ENCODE measurements around the gene ZNF423.

ZNF423 gene

DNA sequence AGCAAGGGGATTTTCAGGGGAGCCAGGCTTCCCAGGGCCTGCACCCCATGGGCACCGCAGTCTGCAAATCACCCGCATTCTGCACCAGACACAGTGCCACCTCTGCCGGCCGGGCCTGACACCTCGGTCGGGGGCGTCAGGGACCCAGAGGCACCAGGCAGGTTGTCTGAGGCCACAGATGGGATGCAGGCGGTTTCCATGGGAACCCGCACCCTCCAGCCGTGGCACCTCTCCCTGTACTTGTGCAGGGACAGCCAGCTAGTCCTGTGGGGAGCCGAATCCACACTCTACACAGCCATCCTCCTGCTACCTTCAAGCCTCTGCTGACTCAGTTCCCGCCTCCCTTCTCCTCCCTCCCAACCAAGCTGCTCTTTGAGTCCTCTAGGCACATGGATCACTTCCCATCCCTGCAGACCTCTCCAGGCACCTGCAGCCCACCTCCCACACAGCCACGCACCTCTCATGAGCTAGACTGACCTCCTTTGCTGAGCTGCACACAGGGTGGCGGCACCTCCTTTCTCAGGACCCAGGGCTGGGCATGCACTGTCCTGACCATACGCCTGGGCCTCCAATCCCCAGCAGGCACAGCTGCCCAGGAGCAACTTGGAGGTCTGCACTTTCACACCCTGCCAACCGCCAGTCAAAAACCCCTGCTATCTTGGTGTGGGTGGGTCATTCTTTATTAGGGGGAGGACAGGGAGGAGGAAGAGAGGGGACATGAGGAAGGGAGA, 362.9 kb downstream of the ZNF423 start:
- no peak for DNase-seq (ENCODE audit: low read depth)

DNA sequence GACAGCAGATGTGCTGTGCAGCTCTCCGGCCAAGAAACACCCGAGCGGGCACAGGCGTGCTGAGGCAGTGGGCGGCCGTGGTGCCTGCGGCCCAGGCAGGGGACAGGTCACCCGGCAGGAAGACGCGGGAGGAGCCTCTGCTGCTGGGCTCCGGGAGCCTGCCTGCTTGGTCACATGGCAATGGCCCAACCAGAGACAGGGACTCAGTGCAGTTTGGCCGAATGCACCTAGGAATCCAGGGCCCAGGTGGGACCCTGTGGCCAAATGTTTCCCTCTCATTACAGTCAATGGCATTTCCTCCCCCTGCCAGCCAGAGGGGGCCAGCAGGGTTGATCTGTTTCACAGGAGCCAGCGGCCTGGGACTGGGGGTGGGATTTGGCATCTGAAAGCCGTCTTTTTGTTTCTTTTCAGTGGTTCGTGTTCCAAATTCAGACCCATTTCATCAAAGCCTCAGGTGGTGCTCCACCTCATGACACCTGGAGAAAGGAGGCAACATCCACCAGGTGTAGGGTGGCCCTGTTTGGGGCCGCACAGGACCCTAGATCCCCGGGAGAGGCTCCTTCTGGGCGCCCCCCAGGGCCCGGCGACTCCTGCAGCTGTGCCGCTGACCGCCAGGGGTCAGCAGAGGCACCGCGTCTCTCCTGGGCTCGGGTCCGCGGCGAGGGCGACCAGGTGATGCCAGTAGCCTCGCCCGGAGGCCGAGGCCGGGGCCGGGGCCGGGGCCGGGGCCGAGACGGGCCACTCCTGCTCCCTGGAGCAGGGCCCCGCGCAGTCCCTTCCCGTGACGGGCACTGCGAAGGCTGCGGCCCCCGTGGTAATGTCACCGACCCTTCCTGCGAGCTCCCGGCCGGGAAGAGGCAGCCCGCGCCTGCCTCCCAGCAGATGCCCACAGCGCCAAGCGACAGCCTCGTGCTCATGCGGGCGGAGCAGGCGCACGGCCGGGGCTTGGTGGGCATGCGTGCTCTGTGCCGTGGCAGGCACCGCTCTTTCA, 363.8 kb downstream of the ZNF423 start:
- DNase-seq (ENCODE audit: low read depth): no peak

DNA sequence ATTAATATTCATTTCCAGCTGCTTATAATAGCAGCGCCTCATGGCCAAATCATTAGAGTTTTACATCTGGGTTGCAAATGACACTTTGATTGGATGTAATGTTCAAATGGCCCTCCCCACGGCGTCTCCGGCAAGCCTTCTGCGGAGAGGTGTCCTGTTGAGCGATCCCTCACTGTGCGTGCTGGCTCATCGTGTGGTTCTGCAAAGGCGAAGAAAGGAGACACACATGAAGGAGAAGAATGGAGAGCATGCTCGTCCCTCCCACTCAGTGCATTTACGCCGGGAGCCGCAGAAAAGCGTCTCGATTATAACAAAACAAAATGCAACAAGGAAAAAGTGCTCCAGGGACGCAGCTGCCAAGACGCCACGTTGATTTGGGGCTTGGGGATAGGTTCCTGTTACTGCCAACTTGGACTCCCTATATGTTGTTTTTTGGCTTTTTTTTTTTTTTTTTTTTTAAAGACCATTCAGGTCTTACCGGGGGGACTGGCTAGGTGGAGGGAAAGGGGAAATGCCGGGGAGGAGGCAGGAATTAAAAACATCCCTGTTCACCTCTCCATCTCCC, 364.7 kb downstream of the ZNF423 start:
- DNase-seq (ENCODE audit: low read depth): no peak

DNA sequence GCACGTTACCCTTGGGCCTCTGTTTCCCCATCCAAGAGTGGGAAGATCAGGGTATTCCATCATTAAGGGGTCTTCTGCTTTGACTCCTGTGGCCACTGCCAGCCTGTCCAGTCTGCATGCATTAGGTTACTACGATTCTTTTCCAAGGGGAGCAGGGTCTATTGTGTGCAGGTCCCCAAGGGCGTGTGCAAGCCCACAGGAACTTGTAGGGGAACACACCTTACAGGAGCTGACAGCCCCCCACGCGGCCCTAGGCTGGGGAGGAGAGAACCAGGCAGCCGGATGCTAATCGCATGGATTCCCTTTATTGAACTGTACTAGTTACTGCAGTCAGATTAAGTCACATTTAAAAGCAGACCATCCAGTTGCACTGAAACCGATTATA, 365.6 kb downstream of the ZNF423 start:
- DNase-seq (ENCODE audit: low read depth): no peak

DNA sequence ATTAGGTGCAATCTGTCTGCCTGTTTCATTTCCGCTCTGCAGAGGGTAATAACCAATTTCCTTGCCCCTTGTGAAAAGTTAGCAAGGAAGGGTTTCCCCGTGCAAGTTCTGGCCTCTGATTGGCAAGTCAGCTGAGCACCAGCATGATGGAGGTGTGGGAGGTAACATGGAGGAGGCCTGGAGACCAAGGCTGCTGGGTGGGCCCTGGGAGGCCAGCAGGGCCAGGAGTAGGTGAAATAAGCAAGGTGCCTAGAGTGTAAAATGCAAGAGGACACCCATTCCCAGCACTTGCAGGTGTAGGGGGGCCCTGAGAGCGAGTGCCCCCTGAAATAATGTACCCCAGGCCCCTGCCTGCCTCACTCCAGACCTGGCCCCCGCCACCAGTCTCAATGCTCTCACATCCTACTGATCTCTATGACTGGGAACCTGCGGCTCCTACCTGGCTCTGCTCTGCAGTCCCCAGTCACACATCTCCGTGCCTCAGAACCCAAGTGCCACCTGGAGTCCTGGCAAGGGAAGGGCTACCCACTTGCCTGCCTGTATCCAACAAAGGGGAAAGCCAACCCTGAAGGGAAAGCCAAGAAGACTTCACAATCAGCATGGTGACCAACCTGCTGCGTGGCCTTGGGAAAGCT, 366.1 kb downstream of the ZNF423 start:
- no peak for DNase-seq (ENCODE audit: low read depth)

DNA sequence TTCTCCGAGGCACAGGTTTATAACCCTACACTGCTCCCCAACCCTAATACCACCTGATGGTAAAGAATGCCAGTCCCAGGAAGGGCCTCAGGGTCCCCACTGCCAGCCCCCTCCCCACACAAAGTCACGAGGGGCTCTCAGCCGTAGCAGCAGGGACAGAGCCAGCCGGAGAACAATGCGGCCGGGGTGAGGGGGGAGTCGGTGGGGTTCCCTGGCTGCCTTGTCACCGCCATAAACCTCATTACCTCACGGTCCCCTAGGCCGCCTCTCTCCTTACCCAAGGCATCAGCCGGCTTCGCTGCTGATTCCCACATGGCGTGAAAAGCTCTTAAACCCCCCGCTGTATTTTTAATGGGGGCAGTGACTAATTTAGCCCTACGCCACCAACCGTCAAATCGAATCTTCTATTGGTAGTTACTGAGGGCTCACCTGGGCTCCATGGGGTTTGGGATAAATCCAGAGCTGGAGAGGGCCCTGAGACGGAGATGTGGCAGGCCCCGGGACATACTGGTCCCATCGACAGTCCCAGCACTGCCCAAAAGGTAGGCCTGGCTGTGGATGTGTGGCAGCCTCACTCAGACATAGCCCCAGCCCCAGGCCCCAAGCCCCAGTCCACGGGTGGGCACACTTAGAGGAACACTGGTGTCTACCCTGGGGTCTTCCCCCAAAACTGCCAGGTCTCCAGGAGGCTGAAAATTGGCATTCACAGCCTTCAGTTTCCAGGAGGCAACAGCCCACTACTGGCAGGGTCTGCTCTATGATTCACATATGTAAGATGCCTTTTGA, 367.0 kb downstream of the ZNF423 start:
- DNase-seq (ENCODE audit: low read depth): no peak

DNA sequence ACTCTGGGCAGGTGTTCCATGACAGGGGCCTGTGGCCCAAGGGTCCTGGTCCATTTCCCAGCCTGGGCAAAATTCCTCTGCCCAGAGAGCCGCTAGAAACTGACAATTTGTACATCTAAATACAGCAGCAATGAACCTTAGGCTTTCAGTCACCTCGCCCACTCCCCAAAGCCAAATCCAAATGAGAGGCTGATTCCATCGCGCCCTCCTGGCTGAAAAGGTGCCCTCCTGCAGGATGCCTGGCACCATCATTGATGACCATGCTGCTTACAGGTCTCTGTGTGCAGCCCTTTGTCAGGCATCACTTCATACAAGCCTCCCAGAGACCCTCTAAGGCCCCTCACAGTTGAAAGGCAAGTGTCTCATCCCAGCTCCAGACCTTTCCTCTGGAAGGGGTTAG, 367.6 kb downstream of the ZNF423 start:
- DNase-seq (ENCODE audit: low read depth): no peak

DNA sequence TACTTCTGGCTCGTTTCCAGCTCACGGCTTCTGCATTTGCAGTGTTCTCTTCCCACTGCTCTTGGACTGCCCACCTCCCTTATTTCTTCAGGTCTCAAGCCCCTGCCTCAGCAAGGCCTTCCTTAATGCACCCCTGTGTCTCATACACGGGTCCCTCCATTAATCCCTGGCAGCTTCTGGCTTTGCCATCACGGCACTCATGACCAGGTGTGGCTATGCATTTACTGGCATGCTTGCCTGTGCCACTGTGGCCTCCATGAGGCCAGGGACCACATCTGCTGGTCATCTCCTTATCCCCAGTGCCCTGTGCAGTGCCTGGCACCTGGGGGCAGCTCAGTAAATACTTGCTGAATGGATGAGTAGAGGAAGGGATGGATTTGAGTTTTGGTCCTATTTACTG, 368.2 kb downstream of the ZNF423 start:
- DNase-seq (ENCODE audit: low read depth): no peak

DNA sequence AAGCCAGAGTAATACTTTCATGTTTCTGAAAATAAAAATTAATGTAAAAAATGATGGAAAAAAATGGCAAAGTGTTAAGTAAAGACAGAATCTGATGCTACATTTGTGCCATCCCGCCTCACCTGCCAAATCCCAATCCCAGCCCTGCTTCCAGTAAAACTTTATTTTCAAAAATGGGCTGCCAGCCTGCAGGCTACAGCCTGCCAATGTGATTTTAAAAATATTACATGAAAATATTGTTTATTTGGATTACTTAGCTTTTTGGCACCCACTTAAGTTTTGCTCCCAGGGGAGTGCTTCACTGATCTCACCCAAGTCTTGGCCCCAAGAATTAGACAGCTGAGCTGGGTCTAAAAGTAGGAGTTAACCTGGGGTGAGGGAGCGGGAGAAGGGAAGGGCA, 369.5 kb downstream of the ZNF423 start:
- DNase-seq (ENCODE audit: low read depth): no peak

DNA sequence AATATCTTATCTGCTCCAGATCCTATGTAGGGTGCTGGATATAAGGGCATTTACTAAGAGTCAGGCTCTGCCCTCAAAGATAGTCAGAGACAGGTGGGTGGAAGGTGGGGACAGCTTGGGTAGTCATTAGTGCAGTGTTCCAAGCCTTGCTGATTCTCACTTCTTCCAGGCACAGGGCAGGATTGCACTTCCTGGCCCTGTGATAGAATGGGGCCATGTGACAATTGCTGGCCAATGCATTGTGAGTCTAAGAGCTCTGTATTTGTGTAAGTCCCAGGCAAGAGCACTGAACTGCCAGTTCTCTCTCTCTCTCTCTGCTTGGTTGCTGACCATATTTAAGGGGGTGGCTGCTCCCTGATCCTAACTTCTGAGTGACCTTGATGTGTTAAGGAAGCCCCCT, 370.2 kb downstream of the ZNF423 start:
- no peak for DNase-seq (ENCODE audit: low read depth)

DNA sequence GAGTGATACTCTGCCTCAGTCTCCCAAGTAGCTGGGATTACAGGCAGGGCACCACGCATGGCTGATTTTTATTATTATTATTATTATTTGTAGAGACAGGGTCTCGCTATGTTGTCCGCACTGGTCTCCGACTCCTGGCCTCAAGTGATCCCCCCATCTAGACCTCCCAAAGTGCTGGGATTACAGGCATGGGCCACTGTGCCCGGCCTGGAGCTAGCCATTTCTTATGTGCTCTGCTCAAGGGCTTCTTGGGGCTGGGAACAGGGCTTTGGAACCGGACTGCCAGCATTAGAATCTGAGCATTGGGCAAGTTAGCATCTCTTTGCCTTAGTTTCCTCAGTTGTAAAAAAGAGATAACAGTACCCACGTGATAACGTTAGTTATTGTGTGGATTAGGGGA, 371.0 kb downstream of the ZNF423 start:
- DNase-seq (ENCODE audit: low read depth): no peak

DNA sequence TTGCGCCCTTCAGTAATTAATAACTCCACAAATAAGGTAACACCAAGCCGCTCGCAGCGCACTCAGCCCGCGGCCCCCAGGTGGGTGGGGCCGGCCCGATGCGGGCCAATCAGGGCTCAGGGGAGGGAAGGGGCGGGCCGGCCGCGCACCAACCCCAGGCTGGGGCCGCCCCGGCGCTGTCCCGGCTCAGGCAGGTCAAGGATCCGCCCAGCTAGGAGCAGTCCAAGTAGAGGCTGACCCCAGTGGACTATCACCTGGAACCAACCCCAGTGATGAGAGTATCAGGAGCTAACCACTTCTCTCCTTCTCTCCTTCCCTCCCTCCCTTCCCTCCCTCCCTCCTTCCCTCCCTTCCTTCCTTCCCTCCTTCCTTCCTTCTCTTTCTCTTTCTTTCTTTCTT, 371.5 kb downstream of the ZNF423 start:
- DNase-seq (ENCODE audit: low read depth): no peak

DNA sequence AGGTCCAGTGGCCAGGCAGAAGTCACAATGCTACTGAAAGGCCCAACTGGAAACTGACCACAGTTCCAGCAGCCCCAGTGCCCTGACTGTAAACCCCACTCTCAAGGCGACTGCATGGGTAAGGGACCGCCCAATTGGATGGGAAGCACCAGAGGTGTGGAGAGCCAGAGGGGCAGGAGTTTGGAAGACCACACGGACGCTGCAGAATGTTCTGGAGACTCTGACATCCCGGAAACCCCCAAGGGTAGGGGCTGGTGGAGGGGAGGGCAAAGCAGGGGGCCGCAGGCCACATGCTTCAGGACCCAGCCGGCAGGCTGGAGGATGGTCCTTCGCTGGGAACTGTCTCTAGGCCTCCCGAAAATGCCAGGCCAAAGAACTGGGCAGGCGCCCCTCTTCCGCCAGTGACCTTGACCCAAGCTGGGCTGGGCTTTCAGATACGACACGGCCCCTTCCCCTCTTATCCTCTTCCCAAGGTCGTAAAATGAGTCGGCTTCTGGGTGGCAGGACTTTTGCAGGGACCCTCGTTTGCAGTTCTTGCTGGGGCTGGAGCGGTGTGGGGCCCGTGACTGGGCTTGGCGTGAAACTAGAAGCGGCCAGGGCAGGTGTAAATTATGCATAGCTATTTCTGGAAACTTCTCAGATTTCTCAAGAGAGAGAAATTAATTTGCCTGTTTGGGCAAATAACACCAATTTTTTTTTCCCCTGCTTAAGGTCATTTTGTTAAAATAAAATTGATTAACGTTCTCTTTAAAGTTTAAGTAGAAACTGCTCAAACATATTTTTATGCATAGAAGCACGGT, 372.1 kb downstream of the ZNF423 start:
- no peak for DNase-seq (ENCODE audit: low read depth)

DNA sequence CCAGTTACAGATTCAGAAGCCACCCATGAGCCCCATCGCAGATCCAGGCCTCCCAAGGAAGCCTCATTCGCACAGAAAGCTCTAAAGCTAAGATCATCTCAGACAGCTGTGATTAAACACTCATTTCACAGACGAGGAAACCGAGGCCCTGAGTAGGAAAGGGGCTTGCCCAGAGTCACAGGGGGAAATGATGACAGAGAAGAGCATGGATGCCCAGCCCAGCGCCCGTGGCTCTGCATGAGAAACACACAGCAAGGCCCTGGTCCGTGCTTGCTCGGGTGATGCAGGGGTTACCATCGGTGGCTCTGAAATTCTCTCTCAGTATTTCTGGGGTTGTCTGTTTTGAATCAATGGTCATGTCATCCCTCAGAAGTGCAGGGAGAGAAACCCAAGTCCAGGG, 372.7 kb downstream of the ZNF423 start:
- no peak for DNase-seq (ENCODE audit: low read depth)

DNA sequence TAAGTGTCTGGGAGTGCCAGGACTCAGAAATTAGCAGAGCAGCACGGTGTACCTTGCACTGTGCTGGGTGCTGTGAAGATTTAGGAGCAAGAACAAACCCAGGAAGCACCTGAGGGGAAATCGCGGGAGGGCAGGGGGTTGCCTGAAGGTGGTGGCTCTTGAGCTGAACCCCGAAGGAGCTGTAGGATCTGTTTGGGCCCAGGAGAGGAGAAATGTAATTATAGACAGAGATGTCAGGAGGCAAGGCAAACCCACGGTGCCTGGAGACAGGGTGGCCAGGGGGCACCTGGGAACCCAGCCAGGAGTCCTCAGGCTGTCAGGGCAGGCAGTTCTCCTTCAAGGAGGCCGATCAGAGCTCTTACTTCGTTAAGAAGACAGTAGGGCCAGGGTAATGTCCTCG, 373.2 kb downstream of the ZNF423 start:
- no peak for DNase-seq (ENCODE audit: low read depth)

DNA sequence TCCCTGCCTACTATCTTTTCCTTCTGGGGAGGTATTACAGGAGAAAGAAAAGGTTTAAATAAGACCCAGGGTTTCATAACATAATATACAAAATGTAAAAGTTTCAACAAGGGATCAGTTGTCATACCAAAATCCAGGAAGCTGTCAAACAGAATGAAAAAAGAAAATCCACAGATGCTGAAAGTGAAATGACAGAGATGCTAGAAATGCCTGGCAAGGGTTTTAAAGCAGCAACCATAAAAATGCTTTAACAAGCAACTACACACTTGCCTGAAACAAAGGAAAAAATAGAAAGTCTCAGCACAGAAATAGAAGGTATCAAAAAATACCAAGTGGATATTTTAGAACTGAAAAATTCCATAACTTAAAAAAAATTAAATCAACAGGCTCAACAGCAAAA, 377.3 kb downstream of the ZNF423 start:
- DNase-seq (ENCODE audit: low read depth): no peak

DNA sequence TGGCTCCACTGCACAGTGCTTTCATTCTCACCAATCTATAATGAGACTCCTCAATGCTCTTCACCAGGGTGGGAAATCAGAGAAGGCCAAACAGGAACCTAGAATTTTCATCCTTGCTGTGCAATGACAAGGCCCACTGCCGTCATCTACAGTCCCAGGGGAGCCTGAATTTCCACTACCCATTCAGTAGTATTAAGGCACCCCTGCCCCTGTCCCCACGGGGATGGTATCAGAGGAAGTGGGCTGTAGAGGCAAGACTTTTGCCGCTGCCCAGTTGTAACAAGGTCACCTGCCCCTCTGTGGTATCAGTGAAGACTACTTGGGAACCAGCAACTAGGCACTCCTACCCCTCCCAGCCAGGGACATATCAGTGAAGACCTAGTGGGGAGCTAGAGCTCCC, 377.8 kb downstream of the ZNF423 start:
- no peak for DNase-seq (ENCODE audit: low read depth)

DNA sequence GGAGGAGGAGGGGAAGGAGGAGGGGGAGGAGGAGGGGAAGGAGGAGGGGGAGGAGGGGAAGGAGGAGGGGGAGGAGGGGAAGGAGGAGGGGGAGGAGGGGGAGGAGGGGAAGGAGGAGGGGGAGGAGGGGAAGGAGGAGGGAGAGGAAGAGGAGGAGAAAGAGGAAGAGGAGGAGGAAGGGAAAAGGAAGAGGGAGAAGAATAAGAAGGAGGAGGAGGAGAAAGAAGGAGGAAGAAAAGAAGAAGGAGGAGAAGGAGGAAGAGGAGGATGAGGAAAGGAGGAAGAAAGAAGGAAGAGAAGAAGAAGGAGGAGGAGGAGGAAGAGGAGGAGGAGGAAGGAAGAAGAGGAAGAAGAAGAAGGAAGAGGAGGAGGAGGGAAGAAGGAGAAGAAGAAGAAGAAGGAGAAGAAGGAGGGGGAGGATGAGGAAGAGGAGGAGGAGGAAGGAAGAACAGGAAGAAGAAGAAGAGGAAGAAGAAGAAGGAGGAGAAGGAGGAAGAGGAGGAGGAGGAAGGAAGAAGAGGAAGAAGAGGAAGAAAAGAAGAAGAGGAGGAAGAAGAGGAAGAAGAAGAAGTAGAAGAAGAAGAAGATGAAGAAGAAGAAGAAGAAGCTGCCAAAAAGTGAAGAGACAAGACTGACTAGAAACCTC, 378.5 kb downstream of the ZNF423 start:
- DNase-seq (ENCODE audit: low read depth): no peak

DNA sequence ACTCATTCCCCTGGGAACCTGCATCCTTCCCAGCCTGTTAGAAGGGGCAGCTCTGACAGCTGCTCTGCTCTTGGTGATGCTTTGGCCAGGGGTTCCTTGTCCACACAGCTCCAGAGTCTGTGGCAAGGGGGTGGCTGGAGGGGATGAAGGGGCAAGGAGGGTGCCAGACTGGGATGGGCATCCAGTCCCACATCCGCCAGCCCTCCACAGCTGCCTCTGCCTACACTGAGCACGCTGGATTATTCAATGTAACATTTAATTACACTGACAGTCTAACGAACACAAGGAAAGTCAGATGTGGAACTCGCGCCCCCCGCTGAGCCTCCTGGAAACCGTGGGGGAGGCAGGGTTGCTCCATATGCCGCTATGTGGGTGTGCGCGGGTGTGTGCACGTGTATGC, 381.2 kb downstream of the ZNF423 start:
- DNase-seq (ENCODE audit: low read depth): no peak

DNA sequence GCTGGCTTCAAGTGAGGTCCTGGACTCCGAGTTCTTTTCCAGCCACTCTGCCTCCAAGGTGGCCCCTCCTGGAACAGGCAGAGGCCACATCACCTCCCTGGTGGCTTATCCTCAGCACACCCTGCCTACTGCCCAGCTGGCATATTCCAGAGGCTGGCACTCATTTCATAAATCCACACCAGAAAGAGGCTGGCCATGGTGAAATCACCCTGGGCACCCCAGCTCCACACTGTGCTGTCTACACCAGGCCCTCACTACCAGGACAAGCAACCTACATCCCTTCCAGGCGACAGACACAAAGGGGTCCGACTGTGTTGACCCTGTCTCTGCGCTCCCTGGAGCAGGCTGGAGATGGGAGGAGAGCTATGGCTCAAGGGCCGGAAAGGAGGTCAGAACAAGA, 382.1 kb downstream of the ZNF423 start:
- no peak for DNase-seq (ENCODE audit: low read depth)

Data from GM04504 (cell line).